ENCODE data around the gene KDM6A. TPM values are rescaled to one million over a fixed set of nuclear protein-coding genes. Genes with fewer than 3 reads are reported as not detected.

Gene KDM6A
- total and polyA plus RNA-seq, 9 of the 15 experiments (the other 6 are each of a cell fraction or from before 2014, with no cell fraction given) = 8.4 to 34.3 (median 22.9) TPM

- TF ChIP-seq HINFP (tag; conservative IDR thresholded peaks at IDR 0.05; ENCODE audit: low read depth) (no peak), ZNF79 (CRISPR knock-in tag; IDR thresholded peaks at IDR 0.05; ENCODE audit: low read depth) (no peak), ZNF311 (CRISPR knock-in tag; IDR thresholded peaks at IDR 0.05) (no peak), POLR3A (IDR thresholded peaks at IDR 0.05; ENCODE audit: borderline replicate concordance, extremely low read depth, insufficient read depth, insufficient read length) (no peak), USF1 (CRISPR knock-in tag; IDR thresholded peaks at IDR 0.05) (no peak), FOXM1 (IDR thresholded peaks at IDR 0.05; ENCODE audit: low read depth) (no peak), FOXM1 (CRISPR knock-in tag; IDR thresholded peaks at IDR 0.05; ENCODE audit: low read depth) (no peak), MEIS2 (IDR thresholded peaks at IDR 0.05; ENCODE audit: partially characterized antibody) (peak; percentile 78), PBX2 (CRISPR knock-in tag; IDR thresholded peaks at IDR 0.05; ENCODE audit: low read depth) (no peak), PBX2 (tag; conservative IDR thresholded peaks at IDR 0.05; ENCODE audit: low read depth) (0 out of 2 replicates have a peak, but pooled peaks have one; percentile 47), ELK1 (CRISPR knock-in tag; IDR thresholded peaks at IDR 0.05) (no peak), MCM3 (IDR thresholded peaks at IDR 0.05) (no peak), ZNF518B (CRISPR knock-in tag; IDR thresholded peaks at IDR 0.05) (no peak), ZNF696 (CRISPR knock-in tag; conservative IDR thresholded peaks at IDR 0.05) (no peak)
Observed at GRCh38 chrX:44828008-44828605, 44.9 kb upstream of the KDM6A start (continued).
